ENCODE measurements around the gene CCT4.

GRCh38 chr2:61926531-61927477, 38.3 kb upstream of the CCT4 start:
- TF ChIP-seq YY1 (IDR thresholded peaks at IDR 0.05; ENCODE audit: insufficient read depth, insufficient read length) = no peak
- no peak for TF ChIP-seq ZNF274 (IDR thresholded peaks at IDR 0.05; ENCODE audit: low read depth, low read length)

Data from NT2/D1 (cell line).